K562 (cell line): ENCODE data around the gene MARCKSL1. TPM values are rescaled to one million over a fixed set of nuclear protein-coding genes. Genes with fewer than 3 reads are reported as not detected.

ENCODE experiments used
- BRF1 ChIP-seq: IDR thresholded peaks from 3 replicates; pipeline ENCODE4 v1.6.1; 2011; ENCODE audit warnings: borderline replicate concordance, mild to moderate bottlenecking; ENCODE audit not compliant: insufficient read length; ENCODE audit errors: extremely low read depth
- CHCHD3 ChIP-seq: fragments of 250-450 bp; sonication (Bioruptor Pico); IDR thresholded peaks from 2 replicates; pipeline ENCODE4 v2.1.2; 2022; ENCODE audit warnings: mild to moderate bottlenecking
- FOXA1 ChIP-seq: fragments of 450-650 bp; IDR thresholded peaks from 2 replicates; pipeline ENCODE4 v1.6.1; 2016; ENCODE audit warnings: mild to moderate bottlenecking, borderline replicate concordance
- ILK ChIP-seq: fragments of 450-650 bp; IDR thresholded peaks from 2 replicates; pipeline ENCODE4 v1.6.1; 2016; ENCODE audit warnings: missing genetic modification characterization, low read depth, mild to moderate bottlenecking, missing compliant biosample characterization, moderate library complexity, borderline replicate concordance
- MCM3 ChIP-seq: fragments of 450-650 bp; IDR thresholded peaks from 2 replicates; pipeline ENCODE4 v1.6.1; 2016
- NR3C1 ChIP-seq: sonication (generic); formaldehyde crosslinking; IDR thresholded peaks from 2 replicates; pipeline ENCODE4 v1.8.1; 2022; ENCODE audit warnings: missing genetic modification reagents
- NRF1 ChIP-seq, 2 experiments: fragments of 450-650 bp; IDR thresholded peaks in 1 of 2; conservative IDR thresholded peaks in 1 of 2; 2 replicates each; pipeline ENCODE4 v1.6.1; 2014; ENCODE audit warnings: mild to moderate bottlenecking in 2 of 2
- NUFIP1 ChIP-seq: fragments of 450-650 bp; IDR thresholded peaks from 2 replicates; pipeline ENCODE4 v1.6.1; 2018; ENCODE audit not compliant: partially characterized antibody
- POLR2H ChIP-seq: IDR thresholded peaks from 2 replicates; pipeline ENCODE4 v1.6.1; 2016; ENCODE audit warnings: missing genetic modification characterization, low read depth, mild to moderate bottlenecking, control low read depth, missing compliant biosample characterization, moderate library complexity
- RB1 ChIP-seq: fragments of 450-650 bp; IDR thresholded peaks from 2 replicates; pipeline ENCODE4 v1.6.1; 2017; ENCODE audit warnings: low read depth, mild to moderate bottlenecking
- RFX1 ChIP-seq: fragments of 450-650 bp; IDR thresholded peaks from 2 replicates; pipeline ENCODE4 v1.6.1; 2016; ENCODE audit warnings: mild to moderate bottlenecking, moderate library complexity
- RFX7 ChIP-seq: fragments of 250-450 bp; sonication (Bioruptor Pico); IDR thresholded peaks from 2 replicates; pipeline ENCODE4 v1.5.1; 2021; ENCODE audit warnings: mild to moderate bottlenecking
- SETDB1 ChIP-seq: IDR thresholded peaks from one replicate; pipeline ENCODE4 v1.6.1; 2012; ENCODE audit warnings: low read length, control low read depth, inconsistent platforms
- STAT5B ChIP-seq: fragments of 250-450 bp; sonication (Bioruptor Pico); IDR thresholded peaks from 2 replicates; pipeline ENCODE4 v1.8.0; 2021; ENCODE audit warnings: mild to moderate bottlenecking, inconsistent platforms
- TAF15 ChIP-seq: fragments of 200-400 bp; formaldehyde crosslinking; IDR thresholded peaks from 2 replicates; pipeline ENCODE4 v1.6.1; 2017; ENCODE audit warnings: mild to moderate bottlenecking, low read depth, low read length, moderate library complexity
- TGIF2 ChIP-seq: sonication (generic); formaldehyde crosslinking; IDR thresholded peaks from 2 replicates; pipeline ENCODE4 v1.8.1; 2022; ENCODE audit warnings: mild to moderate bottlenecking, missing genetic modification reagents, moderate library complexity
- XRCC3 ChIP-seq: fragments of 450-650 bp; IDR thresholded peaks from 2 replicates; pipeline ENCODE4 v1.6.1; 2017; ENCODE audit warnings: mild to moderate bottlenecking, moderate library complexity
- XRCC5 ChIP-seq: fragments of 200-400 bp; formaldehyde crosslinking; IDR thresholded peaks from 2 replicates; pipeline ENCODE4 v1.6.1; 2017; ENCODE audit warnings: low read depth, mild to moderate bottlenecking, low read length
- ZNF224 ChIP-seq: sonication (generic); formaldehyde crosslinking; IDR thresholded peaks from 2 replicates; pipeline ENCODE4 v1.8.0; 2022; ENCODE audit warnings: mild to moderate bottlenecking, missing genetic modification reagents
- ZNF24 ChIP-seq: fragments of 450-650 bp; IDR thresholded peaks from 2 replicates; pipeline ENCODE4 v1.6.1; 2016
- ZNF644 ChIP-seq: fragments of 200-800 bp; sonication (Bioruptor generic); IDR thresholded peaks from 2 replicates; pipeline ENCODE4 v1.6.1; 2016; ENCODE audit warnings: low read depth, missing genetic modification characterization, missing compliant biosample characterization
- polyA plus RNA-seq, 8 experiments: library from polyadenylated mRNA; depleted of rRNA in 4 of 8; stranded (reverse) in 5 of 8; unstranded in 3 of 8; fragments of >200 nt; fragmentation: Nextera tagmentation in 2 of 8; fragmentation: Illumina TruSeq in 1 of 8; extraction: Ambion mirVana in 2 of 8; extraction: Trizol in 1 of 8; gene quantifications; 2 replicates each; pipeline versions ENCODE4 v1.2.1 to v1.2.3, GENCODE V29; 2011 to 2014; ENCODE audit warnings: inconsistent platforms in 1 of 8, missing spikeins in 1 of 8
- total RNA-seq, 7 experiments: library from RNA; depleted of rRNA in 6 of 7; stranded (reverse); fragments of >200 nt in 6 of 7; fragmentation: Illumina TruSeq in 2 of 7; extraction: Trizol in 2 of 7; gene quantifications; 2 replicates each; pipeline versions ENCODE4 v1.2.1 to v1.2.3, GENCODE V29; 2011 to 2021; ENCODE audit warnings: low replicate concordance in 1 of 7
- TF ChIP-seq, protein P1 (sequence below): fragments of 450-650 bp; formaldehyde crosslinking; IDR thresholded peaks from 2 replicates; pipeline ENCODE4 v1.4.0; 2020; ENCODE audit warnings: mild to moderate bottlenecking, moderate library complexity
- TF ChIP-seq, protein P2 (sequence below): sonication (generic); formaldehyde crosslinking; IDR thresholded peaks from 2 replicates; pipeline ENCODE4 v1.8.0; 2022; ENCODE audit warnings: mild to moderate bottlenecking, missing genetic modification reagents
- TF ChIP-seq, protein P3 (sequence below): sonication (generic); formaldehyde crosslinking; IDR thresholded peaks from 2 replicates; pipeline ENCODE4 v1.8.1; 2023; ENCODE audit warnings: mild to moderate bottlenecking, missing genetic modification reagents, moderate library complexity

Gene MARCKSL1
- total and polyA plus RNA-seq, 9 of the 15 experiments (the other 6 are each of a cell fraction or from before 2014, with no cell fraction given) = 14.7 to 325 (median 155) TPM

DNA sequence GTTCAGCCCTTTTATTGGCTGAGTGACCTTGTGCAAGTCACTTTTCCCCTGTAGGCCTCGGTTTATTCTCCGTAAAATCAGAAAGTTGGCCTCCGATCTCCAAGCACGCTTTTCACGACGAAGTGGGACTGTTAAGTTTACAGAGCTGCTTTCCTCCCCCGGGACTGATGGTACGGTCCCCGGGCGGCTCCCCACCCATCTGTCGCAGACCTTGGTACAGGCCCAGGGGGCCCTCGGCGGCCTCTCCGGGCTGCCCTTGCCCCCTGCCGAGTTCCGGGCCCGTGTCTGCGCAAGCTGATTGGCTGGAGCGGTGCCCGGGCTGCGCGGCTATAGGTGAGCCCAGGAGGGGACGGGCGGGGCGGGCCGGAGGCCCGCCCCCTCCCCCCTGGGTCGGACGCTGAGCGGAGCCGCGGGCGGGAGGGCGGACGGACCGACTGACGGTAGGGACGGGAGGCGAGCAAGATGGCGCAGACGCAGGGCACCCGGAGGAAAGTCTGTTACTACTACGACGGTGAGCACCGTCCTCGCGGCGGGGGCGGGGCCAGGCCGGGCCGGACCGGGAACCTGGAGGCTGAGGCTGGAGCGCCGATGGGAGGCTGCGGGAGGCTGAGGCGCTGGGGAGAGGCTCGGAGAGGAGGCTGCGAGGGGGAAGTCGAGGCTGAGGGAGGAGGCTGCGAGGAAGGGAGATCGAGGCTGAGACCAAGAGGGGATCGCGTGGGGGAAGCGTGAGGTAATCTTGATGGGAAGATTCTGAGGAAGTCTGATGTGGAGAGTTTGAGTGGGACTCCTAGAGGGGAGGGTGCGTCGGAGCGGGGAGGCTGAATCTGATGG, 44.1 kb downstream of the MARCKSL1 start, which contains the start of gene HDAC1 (continued):
- TF ChIP-seq, protein P1, sequence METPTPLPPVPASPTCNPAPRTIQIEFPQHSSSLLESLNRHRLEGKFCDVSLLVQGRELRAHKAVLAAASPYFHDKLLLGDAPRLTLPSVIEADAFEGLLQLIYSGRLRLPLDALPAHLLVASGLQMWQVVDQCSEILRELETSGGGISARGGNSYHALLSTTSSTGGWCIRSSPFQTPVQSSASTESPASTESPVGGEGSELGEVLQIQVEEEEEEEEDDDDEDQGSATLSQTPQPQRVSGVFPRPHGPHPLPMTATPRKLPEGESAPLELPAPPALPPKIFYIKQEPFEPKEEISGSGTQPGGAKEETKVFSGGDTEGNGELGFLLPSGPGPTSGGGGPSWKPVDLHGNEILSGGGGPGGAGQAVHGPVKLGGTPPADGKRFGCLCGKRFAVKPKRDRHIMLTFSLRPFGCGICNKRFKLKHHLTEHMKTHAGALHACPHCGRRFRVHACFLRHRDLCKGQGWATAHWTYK = no peak
- TF ChIP-seq SETDB1 = no peak
- no peak for TF ChIP-seq ILK (tag)
- no peak for TF ChIP-seq NR3C1
- TF ChIP-seq NUFIP1 = no peak
- no peak for TF ChIP-seq TGIF2 (CRISPR knock-in tag)
- TF ChIP-seq FOXA1 = no peak
- no peak for TF ChIP-seq ZNF224 (CRISPR knock-in tag)
- no peak; the same call in 1 of the 2 replicates for TF ChIP-seq ZNF644 (tag)
- TF ChIP-seq CHCHD3 (CRISPR knock-in tag) = 0 out of 2 replicates have a peak, but pooled peaks have one; percentile 73
- TF ChIP-seq MCM3 = no peak
- TF ChIP-seq, protein P2, sequence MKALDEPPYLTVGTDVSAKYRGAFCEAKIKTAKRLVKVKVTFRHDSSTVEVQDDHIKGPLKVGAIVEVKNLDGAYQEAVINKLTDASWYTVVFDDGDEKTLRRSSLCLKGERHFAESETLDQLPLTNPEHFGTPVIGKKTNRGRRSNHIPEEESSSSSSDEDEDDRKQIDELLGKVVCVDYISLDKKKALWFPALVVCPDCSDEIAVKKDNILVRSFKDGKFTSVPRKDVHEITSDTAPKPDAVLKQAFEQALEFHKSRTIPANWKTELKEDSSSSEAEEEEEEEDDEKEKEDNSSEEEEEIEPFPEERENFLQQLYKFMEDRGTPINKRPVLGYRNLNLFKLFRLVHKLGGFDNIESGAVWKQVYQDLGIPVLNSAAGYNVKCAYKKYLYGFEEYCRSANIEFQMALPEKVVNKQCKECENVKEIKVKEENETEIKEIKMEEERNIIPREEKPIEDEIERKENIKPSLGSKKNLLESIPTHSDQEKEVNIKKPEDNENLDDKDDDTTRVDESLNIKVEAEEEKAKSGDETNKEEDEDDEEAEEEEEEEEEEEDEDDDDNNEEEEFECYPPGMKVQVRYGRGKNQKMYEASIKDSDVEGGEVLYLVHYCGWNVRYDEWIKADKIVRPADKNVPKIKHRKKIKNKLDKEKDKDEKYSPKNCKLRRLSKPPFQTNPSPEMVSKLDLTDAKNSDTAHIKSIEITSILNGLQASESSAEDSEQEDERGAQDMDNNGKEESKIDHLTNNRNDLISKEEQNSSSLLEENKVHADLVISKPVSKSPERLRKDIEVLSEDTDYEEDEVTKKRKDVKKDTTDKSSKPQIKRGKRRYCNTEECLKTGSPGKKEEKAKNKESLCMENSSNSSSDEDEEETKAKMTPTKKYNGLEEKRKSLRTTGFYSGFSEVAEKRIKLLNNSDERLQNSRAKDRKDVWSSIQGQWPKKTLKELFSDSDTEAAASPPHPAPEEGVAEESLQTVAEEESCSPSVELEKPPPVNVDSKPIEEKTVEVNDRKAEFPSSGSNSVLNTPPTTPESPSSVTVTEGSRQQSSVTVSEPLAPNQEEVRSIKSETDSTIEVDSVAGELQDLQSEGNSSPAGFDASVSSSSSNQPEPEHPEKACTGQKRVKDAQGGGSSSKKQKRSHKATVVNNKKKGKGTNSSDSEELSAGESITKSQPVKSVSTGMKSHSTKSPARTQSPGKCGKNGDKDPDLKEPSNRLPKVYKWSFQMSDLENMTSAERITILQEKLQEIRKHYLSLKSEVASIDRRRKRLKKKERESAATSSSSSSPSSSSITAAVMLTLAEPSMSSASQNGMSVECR = peak; percentile 85
- no peak for TF ChIP-seq RFX7 (CRISPR knock-in tag)
- TF ChIP-seq, protein P3, sequence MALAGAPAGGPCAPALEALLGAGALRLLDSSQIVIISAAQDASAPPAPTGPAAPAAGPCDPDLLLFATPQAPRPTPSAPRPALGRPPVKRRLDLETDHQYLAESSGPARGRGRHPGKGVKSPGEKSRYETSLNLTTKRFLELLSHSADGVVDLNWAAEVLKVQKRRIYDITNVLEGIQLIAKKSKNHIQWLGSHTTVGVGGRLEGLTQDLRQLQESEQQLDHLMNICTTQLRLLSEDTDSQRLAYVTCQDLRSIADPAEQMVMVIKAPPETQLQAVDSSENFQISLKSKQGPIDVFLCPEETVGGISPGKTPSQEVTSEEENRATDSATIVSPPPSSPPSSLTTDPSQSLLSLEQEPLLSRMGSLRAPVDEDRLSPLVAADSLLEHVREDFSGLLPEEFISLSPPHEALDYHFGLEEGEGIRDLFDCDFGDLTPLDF (CRISPR knock-in tag) = no peak
- TF ChIP-seq RFX1 = no peak
- TF ChIP-seq RB1 = peak; percentile 87; the same call in 1 of the 2 replicates
- no peak for TF ChIP-seq STAT5B (CRISPR knock-in tag)
- peak; percentile 82 for TF ChIP-seq POLR2H (tag)
- no peak for TF ChIP-seq XRCC3
- no peak for TF ChIP-seq TAF15
- peak; percentile 53; the same call in 1 of the 2 replicates for TF ChIP-seq XRCC5
- TF ChIP-seq ZNF24 = peak; percentile 54
- TF ChIP-seq NRF1 (conservative IDR thresholded peaks at IDR 0.05 in 1 of 2, IDR thresholded peaks at IDR 0.05 in 1 of 2) = peak; percentile 87 to 89
- TF ChIP-seq BRF1 = no peak
